Umbilical cord (tissue), 2 donors: ENCODE measurements around the gene CTSW. TPM values are rescaled to one million over a fixed set of nuclear protein-coding genes. Genes with fewer than 3 reads are reported as not detected.
"Not testable (repeated sequence)": the region's sequence is repeated elsewhere in the genome, so short reads cannot be mapped to it uniquely, and the experiment has no call there.

Source experiments
- DNase-seq: peaks from one replicate; pipeline ENCODE4 v3.0.0-alpha.2; 2015; ENCODE audit warnings: low spot score
- total RNA-seq: library from RNA; depleted of rRNA; stranded (reverse); fragments of >200 nt; gene quantifications from one replicate; pipeline ENCODE4 v1.2.3, GENCODE V29; 2014; ENCODE audit warnings: low replicate concordance; ENCODE audit not compliant: insufficient read depth

The CTSW gene
- total RNA-seq: not detected

GRCh38 chr11:65879617-65880016 lies at the start of gene CTSW:
Gene CTSW, plus strand, starts transcription at chr11:65879837. Its CDS starts 18 bp downstream, at chr11:65879855.
- no peak for DNase-seq

GRCh38 chr11:65832231-65832630 lies 47.4 kb upstream of the CTSW start:
- not testable (repeated sequence) for DNase-seq

GRCh38 chr11:65833297-65834030 lies 46.2 kb upstream of the CTSW start, which contains the start of gene SNX32:
Gene SNX32, plus strand, starts transcription at chr11:65833963. Its CDS starts 103 bp downstream, at chr11:65834066.
- peak; percentile 96 for DNase-seq

- no peak for DNase-seq
These were observed 45.4 kb upstream of the CTSW start for GRCh38 chr11:65834202-65834601.

GRCh38 chr11:65842144-65842543 lies 37.5 kb upstream of the CTSW start:
- DNase-seq: no peak

- no peak for DNase-seq
These were observed 35.8 kb upstream of the CTSW start for GRCh38 chr11:65843811-65844210.

GRCh38 chr11:65844231-65844872 lies 35.3 kb upstream of the CTSW start:
- no peak for DNase-seq

- DNase-seq: no peak
These were observed 31.9 kb upstream of the CTSW start for GRCh38 chr11:65847746-65848145.

- not testable (repeated sequence) for DNase-seq
These were observed 30.9 kb upstream of the CTSW start for GRCh38 chr11:65848693-65849092.

GRCh38 chr11:65849366-65849765 lies 30.3 kb upstream of the CTSW start:
- no peak for DNase-seq

GRCh38 chr11:65849771-65850216 lies 29.8 kb upstream of the CTSW start:
- no peak for DNase-seq

- DNase-seq: no peak
These were observed 29.2 kb upstream of the CTSW start for GRCh38 chr11:65850217-65851082.

GRCh38 chr11:65851083-65851579 lies 28.5 kb upstream of the CTSW start:
- DNase-seq: no peak

GRCh38 chr11:65851811-65852507 lies 27.7 kb upstream of the CTSW start:
- no peak for DNase-seq

GRCh38 chr11:65852508-65853245 lies 27.0 kb upstream of the CTSW start:
- DNase-seq: no peak

- DNase-seq: no peak
These were observed 26.2 kb upstream of the CTSW start for GRCh38 chr11:65853246-65853979.

- DNase-seq: no peak
These were observed 25.5 kb upstream of the CTSW start for GRCh38 chr11:65854161-65854592.

GRCh38 chr11:65854852-65855837 lies 24.5 kb upstream of the CTSW start:
- no peak for DNase-seq
